HG03060 (cell line): Measurements from ENCODE around the gene RABL6.
"Not testable (repeated sequence)": the region's sequence is repeated elsewhere in the genome, so short reads cannot be mapped to it uniquely, and the experiment has no call there.

Experiments
- ATAC-seq: cut with Tn5 transposase; IDR thresholded peaks from one replicate; pipeline ENCODE4 v1.9.1; 2021; ENCODE audit warnings: low read depth, moderate number of reproducible peaks; ENCODE audit not compliant: unreplicated experiment

RABL6 gene

GRCh38 chr9:136867917-136868316 lies 60.2 kb downstream of the RABL6 start:
- ATAC-seq = no peak

- ATAC-seq = no peak
These were observed 60.9 kb downstream of the RABL6 start for GRCh38 chr9:136868644-136869043.

- not testable (repeated sequence) for ATAC-seq
These were observed 61.9 kb downstream of the RABL6 start for GRCh38 chr9:136869611-136870010.

GRCh38 chr9:136875155-136875554 lies 67.4 kb downstream of the RABL6 start:
- ATAC-seq = no peak

GRCh38 chr9:136876476-136876875 lies 68.7 kb downstream of the RABL6 start:
- ATAC-seq = no peak

- ATAC-seq = no peak
These were observed 72.9 kb downstream of the RABL6 start for GRCh38 chr9:136880651-136881050.

GRCh38 chr9:136881691-136882108 lies 74.0 kb downstream of the RABL6 start:
- ATAC-seq = no peak

- no peak for ATAC-seq
These were observed 74.6 kb downstream of the RABL6 start for GRCh38 chr9:136882109-136882946.

- ATAC-seq = not testable (repeated sequence)
These were observed 75.2 kb downstream of the RABL6 start for GRCh38 chr9:136882947-136883283.

GRCh38 chr9:136883670-136884069 lies 75.9 kb downstream of the RABL6 start:
- ATAC-seq = not testable (repeated sequence)

- ATAC-seq = peak; percentile 51
These were observed 78.3 kb downstream of the RABL6 start, which contains the start of gene TRAF2 for GRCh38 chr9:136885950-136886578. TRAF2 (plus strand) TSS chr9:136886516; CDS start chr9:136898741, 12,225 bp downstream.

GRCh38 chr9:136886610-136887597 lies 79.2 kb downstream of the RABL6 start:
- peak; percentile 7 for ATAC-seq

- ATAC-seq = no peak
These were observed 80.7 kb downstream of the RABL6 start for GRCh38 chr9:136888454-136888853.

GRCh38 chr9:136889858-136890257 lies 82.1 kb downstream of the RABL6 start:
- no peak for ATAC-seq

- ATAC-seq = no peak
These were observed 82.9 kb downstream of the RABL6 start for GRCh38 chr9:136890661-136891060.
